Measurements from ENCODE around the gene AUTS2.

AUTS2 gene

GRCh38 chr7:69661342-69661741 lies 63.1 kb downstream of the AUTS2 start:
- DNase-seq = no peak

- no peak for DNase-seq
Measured at GRCh38 chr7:69663911-69664832, 65.9 kb downstream of the AUTS2 start.

GRCh38 chr7:69665369-69665768 lies 67.1 kb downstream of the AUTS2 start:
- no peak for DNase-seq

GRCh38 chr7:69668339-69668870 lies 70.1 kb downstream of the AUTS2 start:
- DNase-seq = no peak

- no peak for DNase-seq
Measured at GRCh38 chr7:69670701-69671100, 72.4 kb downstream of the AUTS2 start.

- DNase-seq = no peak
Measured at GRCh38 chr7:69673074-69673473, 74.8 kb downstream of the AUTS2 start.

GRCh38 chr7:69674701-69675182 lies 76.5 kb downstream of the AUTS2 start:
- DNase-seq = no peak

GRCh38 chr7:69676247-69676646 lies 78.0 kb downstream of the AUTS2 start:
- no peak for DNase-seq

GRCh38 chr7:69677054-69677852 lies 79.0 kb downstream of the AUTS2 start:
- DNase-seq = no peak

- DNase-seq = no peak
Measured at GRCh38 chr7:69677881-69678493, 79.7 kb downstream of the AUTS2 start.

- DNase-seq = no peak
Measured at GRCh38 chr7:69678494-69679187, 80.4 kb downstream of the AUTS2 start.

- no peak for DNase-seq
Measured at GRCh38 chr7:69681181-69681580, 82.9 kb downstream of the AUTS2 start.

- DNase-seq = no peak
Measured at GRCh38 chr7:69682518-69682917, 84.2 kb downstream of the AUTS2 start.

- DNase-seq = no peak
Measured at GRCh38 chr7:69683002-69683401, 84.7 kb downstream of the AUTS2 start.

- DNase-seq = no peak
Measured at GRCh38 chr7:69684369-69685292, 86.4 kb downstream of the AUTS2 start.

GRCh38 chr7:69685293-69685631 lies 87.0 kb downstream of the AUTS2 start:
- no peak for DNase-seq

GRCh38 chr7:69686366-69686765 lies 88.1 kb downstream of the AUTS2 start:
- no peak for DNase-seq

- no peak for DNase-seq
Measured at GRCh38 chr7:69687739-69688433, 89.6 kb downstream of the AUTS2 start.

GRCh38 chr7:69690329-69690728 lies 92.1 kb downstream of the AUTS2 start:
- no peak for DNase-seq

GRCh38 chr7:69691327-69691726 lies 93.1 kb downstream of the AUTS2 start:
- DNase-seq = no peak

GRCh38 chr7:69691734-69692133 lies 93.5 kb downstream of the AUTS2 start:
- DNase-seq = no peak

Measured in amniotic stem cell (primary cell).